Measurements from ENCODE around the gene IQGAP2. TPM values are rescaled to one million over a fixed set of nuclear protein-coding genes. Genes with fewer than 3 reads are reported as not detected.

IQGAP2 gene
- total and polyA plus RNA-seq, 8 donors = 15.6 to 29.1 (median 17.1) TPM

- no peaks in the 10 kb centered on the region for H3K27me3 ChIP-seq
- no peak overlapping the region for H3K4me3 ChIP-seq
- H3K27ac ChIP-seq = no peak overlapping the region
- TF ChIP-seq CTCF (IDR thresholded peaks at IDR 0.05) = no peak
- H3K9me3 ChIP-seq = no peaks in the 10 kb centered on the region
- peaks cover 0 to 5% of the 10 kb centered on the region in 2 donors for H3K4me1 ChIP-seq
- H3K36me3 ChIP-seq = no peaks in the 10 kb centered on the region
- DNase-seq = no peak
- no peak for ATAC-seq
- intact Hi-C loops (cut with DNase I) = no loop called here
These were observed 124.0 kb downstream of the IQGAP2 start for GRCh38 chr5:76526950-76527583.

GRCh38 chr5:76527685-76528161 lies 124.6 kb downstream of the IQGAP2 start:
- Histone ChIP-seq H3K27me3 (no peaks in the 10 kb centered on the region), H3K27ac (no peak overlapping the region), H3K9me3 (no peaks in the 10 kb centered on the region), H3K4me3 (no peak overlapping the region), H3K4me1 (peaks cover 0 to 5% of the 10 kb centered on the region in 2 donors), H3K36me3 (no peaks in the 10 kb centered on the region)
- TF ChIP-seq CTCF (IDR thresholded peaks at IDR 0.05) = no peak
- DNase-seq = no peak
- no peak for ATAC-seq
- intact Hi-C loops (cut with DNase I) = no loop called here

- Histone ChIP-seq H3K36me3 (no peaks in the 10 kb centered on the region), H3K27ac (no peak overlapping the region), H3K9me3 (no peaks in the 10 kb centered on the region), H3K4me1 (peaks cover 0 to 5% of the 10 kb centered on the region in 2 donors), H3K4me3 (no peak overlapping the region), H3K27me3 (no peaks in the 10 kb centered on the region)
- intact Hi-C loops (cut with DNase I) = no loop called here
- ATAC-seq = no peak
- DNase-seq = no peak
- no peak for TF ChIP-seq CTCF (IDR thresholded peaks at IDR 0.05)
These were observed 125.7 kb downstream of the IQGAP2 start for GRCh38 chr5:76528547-76529331.

- H3K9me3 ChIP-seq = no peaks in the 10 kb centered on the region
- intact Hi-C loops (cut with DNase I) = no loop called here
- peaks cover 0 to 5% of the 10 kb centered on the region in 2 donors for H3K4me1 ChIP-seq
- TF ChIP-seq CTCF (IDR thresholded peaks at IDR 0.05) = no peak
- H3K27ac ChIP-seq = no peak overlapping the region
- H3K27me3 ChIP-seq = no peaks in the 10 kb centered on the region
- no peak overlapping the region for H3K4me3 ChIP-seq
- no peak for ATAC-seq
- H3K36me3 ChIP-seq = no peaks in the 10 kb centered on the region
- no peak for DNase-seq
These were observed 126.6 kb downstream of the IQGAP2 start for GRCh38 chr5:76529464-76530344.

All from left lung (tissue), 10 donors.